DMS153 treated with DMSO at 0.1 percent for 48 hours (cell line): ENCODE results near the gene OR51F1.
"Not testable (repeated sequence)": the region's sequence is repeated elsewhere in the genome, so short reads cannot be mapped to it uniquely, and the experiment has no call there.

ENCODE experiments used
- DNase-seq: peaks from one replicate; lab custom pipeline; 2025; ENCODE audit not compliant: unreplicated experiment; lab: John Stamatoyannopoulos, UW

OR51F1 gene

GRCh38 chr11:4769838-4770237 is at the start of gene OR51F1:
Gene OR51F1, minus strand, starts transcription at chr11:4769938. Its CDS starts 0 bp downstream, at chr11:4769938.
- DNase-seq: no peak

GRCh38 chr11:4809246-4809645 is 39.5 kb upstream of the OR51F1 start:
- DNase-seq: no peak

- no peak for DNase-seq
Measured at GRCh38 chr11:4808476-4808875, 38.7 kb upstream of the OR51F1 start.

GRCh38 chr11:4804280-4804679 is 34.5 kb upstream of the OR51F1 start, which contains the start of gene OR52R1:
Gene OR52R1, minus strand, starts transcription at chr11:4804380. Its CDS starts 0 bp downstream, at chr11:4804380.
- DNase-seq: no peak

- DNase-seq: not testable (repeated sequence)
Measured at GRCh38 chr11:4801316-4801715, 31.6 kb upstream of the OR51F1 start.

GRCh38 chr11:4798427-4799183 is 28.9 kb upstream of the OR51F1 start:
- no peak for DNase-seq

GRCh38 chr11:4797206-4797605 is 27.5 kb upstream of the OR51F1 start:
- DNase-seq: no peak

- DNase-seq: no peak
Measured at GRCh38 chr11:4782454-4782853, 12.7 kb upstream of the OR51F1 start.

GRCh38 chr11:4768094-4768493 is 1.6 kb downstream of the OR51F1 start:
- no peak for DNase-seq

- DNase-seq: no peak
Measured at GRCh38 chr11:4766420-4767043, 3.2 kb downstream of the OR51F1 start.

GRCh38 chr11:4763096-4763495 is 6.6 kb downstream of the OR51F1 start:
- no peak for DNase-seq

- DNase-seq: no peak
Measured at GRCh38 chr11:4751201-4751600, 18.5 kb downstream of the OR51F1 start.

GRCh38 chr11:4748438-4748837 is 21.3 kb downstream of the OR51F1 start:
- no peak for DNase-seq

GRCh38 chr11:4740735-4741134 is 29.0 kb downstream of the OR51F1 start:
- DNase-seq: no peak

GRCh38 chr11:4727171-4727570 is 42.6 kb downstream of the OR51F1 start:
- no peak for DNase-seq

GRCh38 chr11:4722616-4723534 is 46.9 kb downstream of the OR51F1 start:
- DNase-seq: not testable (repeated sequence)
